Loucy (cell line): ENCODE measurements around the gene NBPF1.
"Not testable (repeated sequence)": the region's sequence is repeated elsewhere in the genome, so short reads cannot be mapped to it uniquely, and the experiment has no call there.

ENCODE experiments used
- H2AFZ ChIP-seq: fragments of 200-600 bp; sonication (generic); 2 replicates; pipeline ENCODE4 v1.6.0; 2016; ENCODE audit warnings: antibody characterized with exemption, mild to moderate bottlenecking, low read length, moderate library complexity
- H3F3A ChIP-seq: fragments of 200-600 bp; 2 replicates; pipeline ENCODE4 v1.6.0; 2016; ENCODE audit warnings: antibody characterized with exemption, low read depth, mild to moderate bottlenecking
- H3K27me3 ChIP-seq: fragments of 200-600 bp; sonication (generic); 2 replicates; pipeline ENCODE4 v1.6.1; 2014; ENCODE audit warnings: low read length, mild to moderate bottlenecking; ENCODE audit not compliant: insufficient read depth, poor library complexity, severe bottlenecking
- H3K36me3 ChIP-seq: fragments of 200-600 bp; sonication (generic); 2 replicates; pipeline ENCODE4 v1.6.1; 2016; ENCODE audit warnings: low read length; ENCODE audit not compliant: insufficient read depth
- H3K4me1 ChIP-seq: fragments of 200-600 bp; sonication (generic); 2 replicates; pipeline ENCODE4 v1.5.1; 2014; ENCODE audit warnings: low read length, mild to moderate bottlenecking; ENCODE audit not compliant: insufficient read depth, poor library complexity, severe bottlenecking
- H3K4me2 ChIP-seq: fragments of 200-600 bp; sonication (generic); 2 replicates; pipeline ENCODE4 v1.6.0; 2014; ENCODE audit warnings: antibody characterized with exemption, low read length, low read depth, mild to moderate bottlenecking; ENCODE audit not compliant: poor library complexity, severe bottlenecking
- H3K4me3 ChIP-seq: fragments of 200-600 bp; sonication (generic); 2 replicates; pipeline ENCODE4 v1.5.1; 2014; ENCODE audit warnings: low read length, mild to moderate bottlenecking, mixed read lengths; ENCODE audit not compliant: poor library complexity, severe bottlenecking
- H3K79me2 ChIP-seq: fragments of 200-600 bp; sonication (generic); 2 replicates; pipeline ENCODE4 v1.6.1; 2014; ENCODE audit warnings: low read length; ENCODE audit not compliant: insufficient read depth
- H3K9ac ChIP-seq: fragments of 200-600 bp; sonication (generic); 2 replicates; pipeline ENCODE4 v1.6.0; 2014; ENCODE audit warnings: mild to moderate bottlenecking, low read depth, low read length, moderate library complexity; ENCODE audit not compliant: poor library complexity, severe bottlenecking
- H3K9me2 ChIP-seq: fragments of 200-600 bp; sonication (generic); replicated peaks from 2 replicates; pipeline ENCODE4 v1.6.1; 2016; ENCODE audit warnings: low read depth, low read length, mixed read lengths
- H3K9me3 ChIP-seq: fragments of 200-600 bp; sonication (generic); 2 replicates; pipeline ENCODE4 v1.6.1; 2014; ENCODE audit warnings: mild to moderate bottlenecking, antibody characterized with exemption, low read length, low read depth; ENCODE audit not compliant: insufficient read depth
- H4K20me1 ChIP-seq: fragments of 200-600 bp; sonication (generic); 2 replicates; pipeline ENCODE4 v1.6.0; 2014; ENCODE audit warnings: antibody characterized with exemption, low read length, mild to moderate bottlenecking; ENCODE audit not compliant: insufficient read depth, poor library complexity, severe bottlenecking
- CTCF ChIP-seq: fragments of 200-600 bp; sonication (generic); conservative IDR thresholded peaks from 2 replicates; pipeline ENCODE4 v1.5.1; 2014; ENCODE audit warnings: mild to moderate bottlenecking, antibody characterized with exemption, low read length

NBPF1 gene

GRCh38 chr1:16625497-16626408, 12.4 kb upstream of the NBPF1 start:
- Histone ChIP-seq H3K79me2 (no peaks in the 10 kb centered on the region), H2AFZ (no peak overlapping the region), H3K36me3 (peaks cover 34% of the 10 kb centered on the region; the same call in 1 of the 2 replicates)

GRCh38 chr1:16623812-16624719, 10.7 kb upstream of the NBPF1 start:
- H3K79me2 ChIP-seq, H3K9ac ChIP-seq, H3K4me3 ChIP-seq, H3K9me3 ChIP-seq, H3F3A ChIP-seq, H3K4me2 ChIP-seq, H3K27me3 ChIP-seq, H2AFZ ChIP-seq, H4K20me1 ChIP-seq, H3K4me1 ChIP-seq, H3K9me2 ChIP-seq: not testable (repeated sequence)
- H3K36me3 ChIP-seq, result peaks cover 26% of the 10 kb centered on the region; the same call in 1 of the 2 replicates

More at GRCh38 chr1:16625497-16626408, 12.4 kb upstream of the NBPF1 start:
- no peak overlapping the region for H3K4me3 ChIP-seq
- H3K4me1 ChIP-seq, result no peaks in the 10 kb centered on the region
- H3K9ac ChIP-seq, result no peak overlapping the region
- no peaks in the 10 kb centered on the region for H3F3A ChIP-seq
- H3K4me2 ChIP-seq, result no peak overlapping the region
- H3K27me3 ChIP-seq, result no peaks in the 10 kb centered on the region
- no peaks in the 10 kb centered on the region for H3K9me2 ChIP-seq
- no peak for TF ChIP-seq CTCF
- no peaks in the 10 kb centered on the region for H3K9me3 ChIP-seq
- no peaks in the 10 kb centered on the region for H4K20me1 ChIP-seq

- H3K9me3 ChIP-seq, H3K4me3 ChIP-seq, H3K4me2 ChIP-seq, H4K20me1 ChIP-seq, H2AFZ ChIP-seq, H3K9me2 ChIP-seq, H3F3A ChIP-seq, H3K27me3 ChIP-seq, H3K79me2 ChIP-seq, H3K9ac ChIP-seq, H3K4me1 ChIP-seq: not testable (repeated sequence)
- H3K36me3 ChIP-seq, result peaks cover 23% of the 10 kb centered on the region; the same call in 1 of the 2 replicates
These were observed 10.0 kb upstream of the NBPF1 start for GRCh38 chr1:16623337-16623736.

- H2AFZ ChIP-seq, H3F3A ChIP-seq, H3K4me1 ChIP-seq, H3K27me3 ChIP-seq, H3K9me2 ChIP-seq, H3K4me3 ChIP-seq, H3K4me2 ChIP-seq, H4K20me1 ChIP-seq, H3K9ac ChIP-seq, H3K79me2 ChIP-seq, H3K9me3 ChIP-seq: not testable (repeated sequence)
- peaks cover 22% of the 10 kb centered on the region; the same call in 1 of the 2 replicates for H3K36me3 ChIP-seq
These were observed 8.4 kb upstream of the NBPF1 start for GRCh38 chr1:16621681-16622315.
